AG10803 (cell line): ENCODE measurements around the gene THOC6.

ENCODE experiments used
- DNase-seq: peaks from one replicate; pipeline ENCODE4 v3.0.0; 2010; ENCODE audit warnings: low read depth
- H3K4me3 ChIP-seq: 2 replicates; pipeline ENCODE4 v1.5.1; 2011; ENCODE audit warnings: mild to moderate bottlenecking, low read length, control low read depth
- CTCF ChIP-seq: conservative IDR thresholded peaks from 2 replicates; pipeline ENCODE4 v1.5.1; 2011; ENCODE audit warnings: mild to moderate bottlenecking, low read length, control low read depth, inconsistent platforms

THOC6 gene

GRCh38 chr16:3023669-3024478 lies at the start of gene THOC6, which contains the start of gene HCFC1R1:
TSS of gene THOC6 (plus strand) at chr16:3024035. CDS start at chr16:3024327, 292 bp downstream.
TSS of gene HCFC1R1 (minus strand) at chr16:3023942. CDS start at chr16:3023941, 1 bp downstream.
- H3K4me3 ChIP-seq, result peak within 1 kb of the TSS; percentile 77
- no peak for TF ChIP-seq CTCF
- peak; percentile 96 for DNase-seq

GRCh38 chr16:2974319-2975056 lies 49.3 kb upstream of the THOC6 start:
- DNase-seq, result no peak
- H3K4me3 ChIP-seq, result no peak overlapping the region
- no peak for TF ChIP-seq CTCF

- H3K4me3 ChIP-seq, result no peak overlapping the region
- no peak for TF ChIP-seq CTCF
- no peak for DNase-seq
These were observed 48.6 kb upstream of the THOC6 start for GRCh38 chr16:2975161-2975795.

GRCh38 chr16:2976201-2976600 lies 47.6 kb upstream of the THOC6 start:
- no peak for TF ChIP-seq CTCF
- H3K4me3 ChIP-seq, result no peak overlapping the region
- DNase-seq, result no peak

- no peak for TF ChIP-seq CTCF
- no peak overlapping the region for H3K4me3 ChIP-seq
- no peak for DNase-seq
These were observed 47.2 kb upstream of the THOC6 start for GRCh38 chr16:2976673-2977072.

- no peak for DNase-seq
- no peak overlapping the region for H3K4me3 ChIP-seq
- TF ChIP-seq CTCF, result no peak
These were observed 46.4 kb upstream of the THOC6 start for GRCh38 chr16:2977440-2977839.
